B cell (primary cell): Measurements from ENCODE around the gene COL11A2.

ENCODE experiments used
- EZH2 ChIP-seq: IDR thresholded peaks from 2 replicates; pipeline ENCODE4 v1.6.1; 2012; ENCODE audit warnings: borderline replicate concordance, low read depth, mild to moderate bottlenecking, moderate library complexity, low read length; ENCODE audit not compliant: insufficient read depth, poor library complexity, severe bottlenecking
- TF ChIP-seq, protein P1 (sequence below): fragments of 200-600 bp; IDR thresholded peaks from one replicate; pipeline ENCODE4 v1.8.0; 2022; ENCODE audit warnings: antibody characterized with exemption, mild to moderate bottlenecking

DNA sequence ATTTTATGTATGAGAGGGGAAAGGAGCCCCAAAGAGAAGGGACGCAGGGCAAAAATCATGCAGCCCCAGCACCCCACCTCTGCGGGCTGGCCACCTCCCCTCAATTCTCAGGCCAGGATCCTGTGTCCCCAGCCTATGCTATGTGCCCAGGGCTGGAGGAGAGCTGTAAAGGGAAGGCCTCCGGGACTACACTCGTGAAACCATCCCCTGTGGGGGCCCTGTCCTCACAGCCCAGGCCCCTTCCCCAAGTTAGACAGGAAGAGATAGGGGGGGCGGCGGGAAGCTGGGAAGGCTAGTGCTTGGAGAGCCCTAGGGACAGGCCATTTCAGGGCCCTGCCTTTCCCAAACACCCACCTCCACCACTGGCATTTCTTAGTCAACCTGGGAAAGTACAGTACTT lies 1.4 kb upstream of the COL11A2 start:
- TF ChIP-seq, protein P1, sequence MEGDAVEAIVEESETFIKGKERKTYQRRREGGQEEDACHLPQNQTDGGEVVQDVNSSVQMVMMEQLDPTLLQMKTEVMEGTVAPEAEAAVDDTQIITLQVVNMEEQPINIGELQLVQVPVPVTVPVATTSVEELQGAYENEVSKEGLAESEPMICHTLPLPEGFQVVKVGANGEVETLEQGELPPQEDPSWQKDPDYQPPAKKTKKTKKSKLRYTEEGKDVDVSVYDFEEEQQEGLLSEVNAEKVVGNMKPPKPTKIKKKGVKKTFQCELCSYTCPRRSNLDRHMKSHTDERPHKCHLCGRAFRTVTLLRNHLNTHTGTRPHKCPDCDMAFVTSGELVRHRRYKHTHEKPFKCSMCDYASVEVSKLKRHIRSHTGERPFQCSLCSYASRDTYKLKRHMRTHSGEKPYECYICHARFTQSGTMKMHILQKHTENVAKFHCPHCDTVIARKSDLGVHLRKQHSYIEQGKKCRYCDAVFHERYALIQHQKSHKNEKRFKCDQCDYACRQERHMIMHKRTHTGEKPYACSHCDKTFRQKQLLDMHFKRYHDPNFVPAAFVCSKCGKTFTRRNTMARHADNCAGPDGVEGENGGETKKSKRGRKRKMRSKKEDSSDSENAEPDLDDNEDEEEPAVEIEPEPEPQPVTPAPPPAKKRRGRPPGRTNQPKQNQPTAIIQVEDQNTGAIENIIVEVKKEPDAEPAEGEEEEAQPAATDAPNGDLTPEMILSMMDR: no peak
- no peak for TF ChIP-seq EZH2
